A673 (cell line): ENCODE measurements around the gene ACACA. TPM values are rescaled to one million over a fixed set of nuclear protein-coding genes. Genes with fewer than 3 reads are reported as not detected.

Experiments used
- BruUV-seq: library from RNA; stranded (reverse); fragments of 400-500 nt; replicated peaks from 2 replicates; lab custom pipeline; 2021; lab: Mats Ljungman, UMichigan
- CTCF ChIA-PET: fragments of 300-600 bp; sonication (Branson Sonifier 250); formaldehyde crosslinking; loops from one replicate; lab custom pipeline; 2022; ENCODE audit warnings: antibody characterized with exemption; lab: Charles Lee
- POLR2A ChIA-PET: fragments of 300-600 bp; sonication (Branson Sonifier 250); formaldehyde crosslinking; loops from one replicate; lab custom pipeline; 2022; ENCODE audit warnings: antibody characterized with exemption; ENCODE audit not compliant: low non-redundant PET; lab: Charles Lee
- DNase-seq: peaks from one replicate; pipeline ENCODE4 v3.0.0-alpha.2; 2015; ENCODE audit warnings: low spot score
- H3K27ac ChIP-seq: fragments of 200-600 bp; sonication (generic); 2 replicates; pipeline ENCODE4 v1.5.1; 2016; ENCODE audit warnings: mixed run types, low read depth, mild to moderate bottlenecking, mixed read lengths, antibody characterized with exemption, low read length; ENCODE audit not compliant: poor library complexity, severe bottlenecking
- H3K27me3 ChIP-seq: fragments of 200-600 bp; sonication (generic); replicated peaks from 2 replicates; pipeline ENCODE4 v1.6.1; 2017; ENCODE audit warnings: mixed run types, low read depth, mild to moderate bottlenecking, mixed read lengths, antibody characterized with exemption, low read length; ENCODE audit not compliant: insufficient read depth, poor library complexity
- H3K36me3 ChIP-seq: fragments of 200-600 bp; sonication (generic); 2 replicates; pipeline ENCODE4 v1.6.1; 2016; ENCODE audit warnings: mixed run types, mild to moderate bottlenecking, mixed read lengths, antibody characterized with exemption, low read length; ENCODE audit not compliant: insufficient read depth, poor library complexity, severe bottlenecking
- H3K4me1 ChIP-seq: fragments of 200-600 bp; sonication (generic); 2 replicates; pipeline ENCODE4 v1.6.1; 2017; ENCODE audit warnings: mixed run types, mild to moderate bottlenecking, mixed read lengths, antibody characterized with exemption, low read length; ENCODE audit not compliant: insufficient read depth, poor library complexity, severe bottlenecking
- H3K4me3 ChIP-seq: fragments of 200-600 bp; sonication (generic); 2 replicates; pipeline ENCODE4 v1.5.1; 2016; ENCODE audit warnings: low read depth, mixed run types, mild to moderate bottlenecking, mixed read lengths, low read length; ENCODE audit not compliant: poor library complexity, severe bottlenecking
- H3K9me3 ChIP-seq: fragments of 200-600 bp; sonication (generic); 2 replicates; pipeline ENCODE4 v1.6.1; 2016; ENCODE audit warnings: mixed run types, low read depth, mild to moderate bottlenecking, mixed read lengths, antibody characterized with exemption, low read length; ENCODE audit not compliant: poor library complexity, severe bottlenecking
- EZH2 ChIP-seq: fragments of 200-600 bp; sonication (generic); IDR thresholded peaks from 2 replicates; pipeline ENCODE4 v1.6.1; 2017; ENCODE audit warnings: borderline replicate concordance, low read depth, mild to moderate bottlenecking, mixed read lengths, antibody characterized with exemption, low read length; ENCODE audit not compliant: poor library complexity, severe bottlenecking
- intact Hi-C: fragments of 100-400 bp; cut with micrococcal nuclease; formaldehyde crosslinking; loops from one replicate; pipeline ENCODE4 v1.10.0; 2022; ENCODE audit not compliant: unreplicated experiment
- total RNA-seq: library from RNA; stranded (reverse); gene quantifications from 2 replicates; pipeline ENCODE4 v1.2.3, GENCODE V29; 2021
- TF ChIP-seq, protein P1 (sequence below): fragments of 300-800, 200-600 bp; sonication (generic); conservative IDR thresholded peaks from 2 replicates; pipeline ENCODE4 v1.5.1; 2017; ENCODE audit warnings: low read depth, mild to moderate bottlenecking, antibody characterized with exemption, low read length, moderate library complexity, mixed read lengths

The ACACA gene
- total RNA-seq, 1 experiment from 2014 or later = 68.3 TPM

DNA sequence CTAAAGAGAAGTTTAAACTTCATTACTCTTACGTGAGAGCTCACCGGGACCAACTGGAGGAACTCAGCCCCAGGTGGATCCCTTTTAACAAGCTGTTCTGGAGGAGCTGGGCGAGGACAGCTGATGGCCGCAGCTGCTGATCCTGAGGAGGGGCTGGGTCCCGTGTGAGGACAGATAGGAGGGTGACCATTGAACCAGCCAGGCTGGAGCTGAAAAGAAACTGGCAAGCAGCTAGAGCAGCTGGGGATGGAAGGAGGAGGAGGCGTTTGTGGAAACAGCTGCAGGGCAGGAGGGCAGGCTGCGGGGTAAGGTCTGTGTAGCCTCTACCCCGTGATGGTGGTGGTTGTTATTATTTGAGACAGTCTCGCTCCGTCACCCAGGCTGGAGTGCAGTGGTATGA is 338.4 kb downstream of the ACACA start:
- intact Hi-C loops = no loop called here

DNA sequence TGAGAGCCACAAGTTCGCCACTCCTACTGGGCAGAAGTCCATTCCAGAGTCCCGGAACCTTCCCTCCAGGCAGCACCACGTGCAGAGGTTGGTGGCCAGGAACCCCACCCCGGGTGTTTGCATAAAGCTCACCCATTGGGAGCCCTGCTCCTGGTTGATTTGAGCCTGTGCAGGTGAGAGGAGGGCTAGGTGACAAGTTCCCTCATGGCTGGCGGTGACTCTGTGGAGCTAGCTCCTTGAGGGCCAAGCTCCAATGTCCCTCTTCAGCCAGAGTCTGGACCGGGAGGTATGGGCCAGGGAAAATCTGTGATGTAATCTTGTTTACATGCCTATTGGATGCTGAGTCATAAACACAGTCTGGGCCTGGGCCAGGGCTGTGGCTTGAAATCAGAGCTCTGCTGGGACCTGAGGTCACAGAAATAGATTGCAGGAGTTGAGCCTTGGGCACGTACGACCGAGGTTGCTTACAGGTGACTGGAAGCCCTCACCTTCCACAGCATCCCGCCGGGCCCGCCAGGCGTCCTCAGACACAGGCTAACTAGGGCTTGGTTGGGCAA is 339.0 kb downstream of the ACACA start:
- no TSS peak for BruUV-seq
- H3K36me3 ChIP-seq = no peaks in the 10 kb centered on the region
- ChIA-PET POLR2A (no interaction called here), CTCF (no interaction called here)
- intact Hi-C loops = no loop called here
- no peak for TF ChIP-seq EZH2
- TF ChIP-seq, protein P1, sequence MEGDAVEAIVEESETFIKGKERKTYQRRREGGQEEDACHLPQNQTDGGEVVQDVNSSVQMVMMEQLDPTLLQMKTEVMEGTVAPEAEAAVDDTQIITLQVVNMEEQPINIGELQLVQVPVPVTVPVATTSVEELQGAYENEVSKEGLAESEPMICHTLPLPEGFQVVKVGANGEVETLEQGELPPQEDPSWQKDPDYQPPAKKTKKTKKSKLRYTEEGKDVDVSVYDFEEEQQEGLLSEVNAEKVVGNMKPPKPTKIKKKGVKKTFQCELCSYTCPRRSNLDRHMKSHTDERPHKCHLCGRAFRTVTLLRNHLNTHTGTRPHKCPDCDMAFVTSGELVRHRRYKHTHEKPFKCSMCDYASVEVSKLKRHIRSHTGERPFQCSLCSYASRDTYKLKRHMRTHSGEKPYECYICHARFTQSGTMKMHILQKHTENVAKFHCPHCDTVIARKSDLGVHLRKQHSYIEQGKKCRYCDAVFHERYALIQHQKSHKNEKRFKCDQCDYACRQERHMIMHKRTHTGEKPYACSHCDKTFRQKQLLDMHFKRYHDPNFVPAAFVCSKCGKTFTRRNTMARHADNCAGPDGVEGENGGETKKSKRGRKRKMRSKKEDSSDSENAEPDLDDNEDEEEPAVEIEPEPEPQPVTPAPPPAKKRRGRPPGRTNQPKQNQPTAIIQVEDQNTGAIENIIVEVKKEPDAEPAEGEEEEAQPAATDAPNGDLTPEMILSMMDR = no peak
- no peaks in the 10 kb centered on the region for H3K4me1 ChIP-seq
- H3K9me3 ChIP-seq = no peaks in the 10 kb centered on the region
- no peaks in the 10 kb centered on the region for H3K27me3 ChIP-seq
- no peak overlapping the region for H3K4me3 ChIP-seq
- no peak for DNase-seq
- no peak overlapping the region for H3K27ac ChIP-seq

More for the DNA sequence above, 338.4 kb downstream of the ACACA start:
- no peaks in the 10 kb centered on the region for H3K4me1 ChIP-seq
- no peak for TF ChIP-seq EZH2
- TF ChIP-seq, protein P1 = no peak
- no peaks in the 10 kb centered on the region for H3K27me3 ChIP-seq
- no peak overlapping the region for H3K4me3 ChIP-seq
- no peaks in the 10 kb centered on the region for H3K9me3 ChIP-seq
- ChIA-PET CTCF (no interaction called here), POLR2A (no interaction called here)
- DNase-seq = no peak
- no TSS peak for BruUV-seq
- no peaks in the 10 kb centered on the region for H3K36me3 ChIP-seq
- no peak overlapping the region for H3K27ac ChIP-seq

DNA sequence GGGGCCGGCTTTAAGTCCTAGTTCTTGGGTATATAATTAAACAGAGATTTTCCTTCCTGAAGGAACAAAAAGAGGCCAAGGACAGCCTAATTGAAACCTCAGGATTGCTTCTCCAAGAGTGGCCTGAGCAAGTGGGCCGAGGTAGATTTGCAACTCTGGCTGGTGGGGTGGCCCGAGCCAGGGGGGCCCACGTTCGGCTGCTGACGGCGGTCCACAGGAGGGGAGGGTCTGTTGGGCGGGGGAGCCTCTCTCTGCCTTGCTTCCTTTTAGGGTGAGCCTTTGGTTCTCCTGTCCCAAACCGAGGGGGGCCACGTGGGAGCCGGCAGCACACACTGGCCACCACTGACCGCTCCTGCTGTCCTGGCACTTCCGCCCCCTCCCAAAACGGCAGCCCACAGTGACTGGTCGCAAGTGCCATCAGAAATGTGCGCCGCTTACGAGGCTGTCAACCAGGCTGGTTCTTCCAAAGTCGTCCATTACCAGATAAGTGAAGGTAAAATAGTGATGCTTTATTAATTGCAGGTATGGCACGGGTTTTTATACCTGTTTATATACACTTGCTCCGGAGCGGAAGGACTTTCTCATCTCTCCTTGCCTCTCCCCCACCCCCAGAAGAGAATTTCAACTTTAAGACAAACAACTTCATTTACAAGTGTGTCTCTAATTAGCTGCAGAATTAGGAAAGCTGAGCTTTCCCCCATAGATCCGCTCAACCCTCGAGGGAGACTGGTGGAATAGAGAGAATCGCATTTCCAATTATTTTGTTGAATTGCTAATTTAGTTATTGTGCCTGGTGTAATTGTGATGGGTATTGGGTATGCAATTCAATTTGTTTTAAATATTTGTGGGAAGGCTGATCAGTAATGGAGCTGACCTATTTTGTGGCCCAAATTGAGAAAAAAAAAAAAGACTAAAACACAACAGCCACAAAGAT is 340.0 kb downstream of the ACACA start:
- ChIA-PET POLR2A (no interaction called here), CTCF (no interaction called here)
- intact Hi-C loops = no loop called here
- Histone ChIP-seq H3K4me1 (no peaks in the 10 kb centered on the region), H3K36me3 (no peaks in the 10 kb centered on the region), H3K9me3 (no peaks in the 10 kb centered on the region), H3K27ac (no peak overlapping the region), H3K4me3 (no peak overlapping the region), H3K27me3 (no peaks in the 10 kb centered on the region)
- no TSS peak for BruUV-seq
- TF ChIP-seq EZH2 = no peak
- TF ChIP-seq, protein P1 = no peak
- no peak for DNase-seq
